Osteoblast (primary cell): Measurements from ENCODE around the gene SFTA2. TPM values are rescaled to one million over a fixed set of nuclear protein-coding genes. Genes with fewer than 3 reads are reported as not detected.

ENCODE experiments used
- DNase-seq: peaks from one replicate; pipeline ENCODE4 v3.0.0; 2011; ENCODE audit warnings: low spot score, mixed read lengths; ENCODE audit not compliant: insufficient read length; ENCODE audit errors: missing footprints
- H2AFZ ChIP-seq: 2 replicates; pipeline ENCODE4 v1.6.0; 2011; ENCODE audit warnings: mild to moderate bottlenecking, low read length
- H3K27ac ChIP-seq: 2 replicates; pipeline ENCODE4 v1.5.1; 2011; ENCODE audit warnings: mild to moderate bottlenecking, low read depth, low read length, moderate library complexity
- H3K27me3 ChIP-seq: 2 replicates; pipeline ENCODE4 v1.6.0; 2012; ENCODE audit warnings: mild to moderate bottlenecking, control low read depth, inconsistent platforms, low read length, moderate library complexity; ENCODE audit not compliant: insufficient read depth
- H3K36me3 ChIP-seq: 2 replicates; pipeline ENCODE4 v1.5.1; 2011; ENCODE audit warnings: mild to moderate bottlenecking, low read length, control low read depth, moderate library complexity; ENCODE audit not compliant: insufficient read depth
- H3K4me1 ChIP-seq: 2 replicates; pipeline ENCODE4 v1.5.1; 2011; ENCODE audit warnings: mild to moderate bottlenecking, low read length, control low read depth, moderate library complexity; ENCODE audit not compliant: insufficient read depth
- H3K4me2 ChIP-seq: 2 replicates; pipeline ENCODE4 v1.6.0; 2011; ENCODE audit warnings: mild to moderate bottlenecking, low read length; ENCODE audit not compliant: insufficient read depth
- H3K4me3 ChIP-seq: fragments of 200-600 bp; sonication (generic); 3 replicates; pipeline ENCODE4 v1.5.1; 2012; ENCODE audit warnings: mild to moderate bottlenecking, low read length, inconsistent platforms; ENCODE audit not compliant: insufficient read depth
- H3K79me2 ChIP-seq: 2 replicates; pipeline ENCODE4 v1.6.0; 2012; ENCODE audit warnings: mild to moderate bottlenecking, low read length, control low read depth, inconsistent platforms; ENCODE audit not compliant: insufficient read depth
- H3K9me3 ChIP-seq: 2 replicates; pipeline ENCODE4 v1.5.1; 2011; ENCODE audit warnings: low read depth, low read length, control low read depth
- H4K20me1 ChIP-seq: 2 replicates; pipeline ENCODE4 v1.6.0; 2012; ENCODE audit warnings: mild to moderate bottlenecking, low read length, control low read depth; ENCODE audit not compliant: insufficient read depth
- total RNA-seq: library from RNA; depleted of rRNA; stranded (reverse); fragments of >200 nt; gene quantifications from 2 replicates; pipeline ENCODE4 v1.2.3, GENCODE V29; 2012
- TF ChIP-seq, protein P1 (sequence below): IDR thresholded peaks from 2 replicates; pipeline ENCODE4 v1.5.1; 2011; ENCODE audit warnings: mild to moderate bottlenecking, low read depth, low read length, moderate library complexity; ENCODE audit errors: extremely low read depth

SFTA2 gene
- total RNA-seq, 1 donor: not detected

DNA sequence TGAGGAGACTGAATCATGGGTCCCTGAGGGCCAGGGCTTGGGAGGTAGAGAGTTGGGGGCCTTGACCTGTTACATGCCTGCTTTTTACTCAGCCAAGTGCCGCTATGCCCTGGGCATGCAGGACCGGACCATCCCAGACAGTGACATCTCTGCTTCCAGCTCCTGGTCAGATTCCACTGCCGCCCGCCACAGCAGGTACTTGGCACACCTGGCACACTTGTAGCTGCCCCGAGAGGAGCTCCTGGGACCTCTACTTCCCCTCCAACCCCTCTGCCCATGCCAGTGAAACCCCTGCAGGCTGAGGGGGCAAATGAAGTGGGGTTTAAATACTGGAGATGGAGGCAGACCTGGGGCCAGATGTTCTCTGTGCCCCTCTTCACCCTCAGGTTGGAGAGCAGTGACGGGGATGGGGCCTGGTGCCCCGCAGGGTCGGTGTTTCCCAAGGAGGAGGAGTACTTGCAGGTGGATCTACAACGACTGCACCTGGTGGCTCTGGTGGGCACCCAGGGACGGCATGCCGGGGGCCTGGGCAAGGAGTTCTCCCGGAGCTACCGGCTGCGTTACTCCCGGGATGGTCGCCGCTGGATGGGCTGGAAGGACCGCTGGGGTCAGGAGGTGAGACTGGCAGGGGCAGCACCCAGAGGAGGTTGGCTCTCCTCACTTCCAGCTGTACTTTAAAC, 43.0 kb downstream of the SFTA2 start:
- H4K20me1 ChIP-seq: peaks cover 7% of the 10 kb centered on the region
- no peaks in the 10 kb centered on the region for H3K9me3 ChIP-seq
- peak overlapping the region; percentile 30 for H3K4me2 ChIP-seq
- H3K27me3 ChIP-seq: no peaks in the 10 kb centered on the region
- no peak overlapping the region for H2AFZ ChIP-seq
- peaks cover 40% of the 10 kb centered on the region for H3K4me1 ChIP-seq
- no peak for DNase-seq
- H3K4me3 ChIP-seq: no peak overlapping the region
- peak overlapping the region; percentile 60 for H3K27ac ChIP-seq
- TF ChIP-seq, protein P1, sequence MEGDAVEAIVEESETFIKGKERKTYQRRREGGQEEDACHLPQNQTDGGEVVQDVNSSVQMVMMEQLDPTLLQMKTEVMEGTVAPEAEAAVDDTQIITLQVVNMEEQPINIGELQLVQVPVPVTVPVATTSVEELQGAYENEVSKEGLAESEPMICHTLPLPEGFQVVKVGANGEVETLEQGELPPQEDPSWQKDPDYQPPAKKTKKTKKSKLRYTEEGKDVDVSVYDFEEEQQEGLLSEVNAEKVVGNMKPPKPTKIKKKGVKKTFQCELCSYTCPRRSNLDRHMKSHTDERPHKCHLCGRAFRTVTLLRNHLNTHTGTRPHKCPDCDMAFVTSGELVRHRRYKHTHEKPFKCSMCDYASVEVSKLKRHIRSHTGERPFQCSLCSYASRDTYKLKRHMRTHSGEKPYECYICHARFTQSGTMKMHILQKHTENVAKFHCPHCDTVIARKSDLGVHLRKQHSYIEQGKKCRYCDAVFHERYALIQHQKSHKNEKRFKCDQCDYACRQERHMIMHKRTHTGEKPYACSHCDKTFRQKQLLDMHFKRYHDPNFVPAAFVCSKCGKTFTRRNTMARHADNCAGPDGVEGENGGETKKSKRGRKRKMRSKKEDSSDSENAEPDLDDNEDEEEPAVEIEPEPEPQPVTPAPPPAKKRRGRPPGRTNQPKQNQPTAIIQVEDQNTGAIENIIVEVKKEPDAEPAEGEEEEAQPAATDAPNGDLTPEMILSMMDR: no peak
- H3K79me2 ChIP-seq: peaks cover 21% of the 10 kb centered on the region
- H3K36me3 ChIP-seq: no peaks in the 10 kb centered on the region

DNA sequence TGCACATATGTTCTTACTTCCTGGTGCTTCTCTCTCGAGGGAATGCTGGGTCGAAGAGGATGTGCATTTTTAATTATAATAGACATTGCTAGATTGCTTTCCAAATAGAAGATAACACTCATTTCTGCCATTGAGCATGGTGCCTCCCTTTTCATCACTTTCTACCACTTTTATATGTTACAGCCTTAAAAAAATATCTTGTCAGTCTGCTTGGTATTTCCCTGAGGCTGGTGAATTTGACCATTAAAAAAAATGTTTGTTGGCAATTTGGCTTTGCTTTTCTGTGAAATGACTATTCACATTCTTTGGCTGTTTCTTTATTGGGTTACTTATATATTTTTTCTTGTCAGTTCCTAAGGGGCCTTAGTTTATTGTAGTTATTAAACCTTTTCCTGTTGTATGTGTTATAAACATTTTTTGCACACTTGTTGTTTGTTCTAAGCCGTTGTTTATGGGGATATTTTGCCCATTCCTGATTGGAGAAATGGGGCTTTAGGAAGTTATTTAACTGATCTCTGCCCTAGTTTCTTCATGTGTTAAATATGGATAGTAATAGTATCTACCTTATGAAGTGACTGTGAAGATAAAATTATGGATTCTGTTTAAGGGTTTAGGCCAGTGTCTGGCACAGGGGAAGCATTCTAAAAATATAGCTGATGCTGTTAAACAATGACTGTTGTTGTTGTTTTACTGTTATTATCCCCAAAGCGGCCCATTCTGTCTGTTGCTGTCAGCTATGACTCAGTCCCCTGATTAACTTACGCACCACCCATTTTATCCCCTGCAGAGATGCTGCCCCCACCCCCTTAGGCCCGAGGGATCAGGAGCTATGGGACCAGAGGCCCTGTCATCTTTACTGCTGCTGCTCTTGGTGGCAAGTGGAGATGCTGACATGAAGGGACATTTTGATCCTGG, 43.8 kb downstream of the SFTA2 start:
- H2AFZ ChIP-seq: no peak overlapping the region
- H3K4me2 ChIP-seq: peak overlapping the region; percentile 30
- H3K36me3 ChIP-seq: no peaks in the 10 kb centered on the region
- no peaks in the 10 kb centered on the region for H3K9me3 ChIP-seq
- H3K27me3 ChIP-seq: no peaks in the 10 kb centered on the region
- TF ChIP-seq, protein P1: no peak
- peaks cover 21% of the 10 kb centered on the region for H3K79me2 ChIP-seq
- DNase-seq: peak; percentile 99
- peak overlapping the region; percentile 60 for H3K27ac ChIP-seq
- H4K20me1 ChIP-seq: peaks cover 7% of the 10 kb centered on the region
- H3K4me3 ChIP-seq: no peak overlapping the region
- peaks cover 40% of the 10 kb centered on the region for H3K4me1 ChIP-seq

GRCh38 chr6:30886897-30887255, 45.1 kb downstream of the SFTA2 start:
- peaks cover 7% of the 10 kb centered on the region for H4K20me1 ChIP-seq
- no peak overlapping the region for H3K27ac ChIP-seq
- H3K79me2 ChIP-seq: peaks cover 21% of the 10 kb centered on the region
- peaks cover 41% of the 10 kb centered on the region for H3K4me1 ChIP-seq
- DNase-seq: peak; percentile 70
- no peak overlapping the region for H2AFZ ChIP-seq
- peak overlapping the region; percentile 96 for H3K4me2 ChIP-seq
- H3K9me3 ChIP-seq: no peaks in the 10 kb centered on the region
- no peak overlapping the region for H3K4me3 ChIP-seq
- H3K36me3 ChIP-seq: no peaks in the 10 kb centered on the region
- H3K27me3 ChIP-seq: no peaks in the 10 kb centered on the region
- TF ChIP-seq, protein P1: no peak
